ENCODE results near the gene MAP3K2.

Gene MAP3K2

DNA sequence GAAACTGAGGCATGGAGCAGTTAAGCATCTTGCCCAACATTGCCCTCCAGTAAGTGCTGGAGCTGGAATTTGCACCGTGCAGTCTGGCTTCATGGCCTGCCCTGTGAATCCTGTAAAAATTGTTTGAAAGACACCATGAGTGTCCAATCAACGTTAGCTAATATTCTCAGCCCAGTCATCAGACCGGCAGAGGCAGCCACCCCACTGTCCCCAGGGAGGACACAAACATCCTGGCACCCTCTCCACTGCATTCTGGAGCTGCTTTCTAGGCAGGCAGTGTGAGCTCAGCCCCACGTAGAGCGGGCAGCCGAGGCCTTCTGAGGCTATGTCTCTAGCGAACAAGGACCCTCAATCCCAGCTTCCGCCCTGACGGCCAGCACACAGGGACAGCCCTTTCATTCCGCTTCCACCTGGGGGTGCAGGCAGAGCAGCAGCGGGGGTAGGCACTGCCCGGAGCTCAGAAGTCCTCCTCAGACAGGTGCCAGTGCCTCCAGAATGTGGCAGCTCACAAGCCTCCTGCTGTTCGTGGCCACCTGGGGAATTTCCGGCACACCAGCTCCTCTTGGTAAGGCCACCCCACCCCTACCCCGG is 31.8 kb upstream of the MAP3K2 start:
- peaks cover 15% of the 10 kb centered on the region for H3K27me3 ChIP-seq (ENCODE audit: low read depth, low read length)
- no peak overlapping the region for H3K4me3 ChIP-seq (ENCODE audit: low read depth in 1 of 2, low read length in 2 of 2)
- H3K4me1 ChIP-seq (ENCODE audit: control insufficient read depth in 1 of 2, insufficient read depth in 2 of 2, low read length in 2 of 2), result peaks cover 0 to 21% of the 10 kb centered on the region in 2 donors
- H3K27ac ChIP-seq (ENCODE audit: low read length), result no peak overlapping the region
- no peaks in the 10 kb centered on the region for H3K9me3 ChIP-seq (ENCODE audit: control insufficient read depth in 1 of 2, low read length in 2 of 2)
- no peaks in the 10 kb centered on the region for H3K36me3 ChIP-seq (ENCODE audit: control insufficient read depth in 1 of 2, insufficient read depth in 2 of 2, low read length in 2 of 2)

DNA sequence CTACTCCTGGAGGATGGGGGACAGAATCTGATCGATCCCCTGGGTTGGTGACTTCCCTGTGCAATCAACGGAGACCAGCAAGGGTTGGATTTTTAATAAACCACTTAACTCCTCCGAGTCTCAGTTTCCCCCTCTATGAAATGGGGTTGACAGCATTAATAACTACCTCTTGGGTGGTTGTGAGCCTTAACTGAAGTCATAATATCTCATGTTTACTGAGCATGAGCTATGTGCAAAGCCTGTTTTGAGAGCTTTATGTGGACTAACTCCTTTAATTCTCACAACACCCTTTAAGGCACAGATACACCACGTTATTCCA is 31.3 kb upstream of the MAP3K2 start:
- peaks cover 15% of the 10 kb centered on the region for H3K27me3 ChIP-seq (ENCODE audit: low read depth, low read length)
- H3K27ac ChIP-seq (ENCODE audit: low read length), result no peak overlapping the region
- H3K9me3 ChIP-seq (ENCODE audit: control insufficient read depth in 1 of 2, low read length in 2 of 2), result no peaks in the 10 kb centered on the region
- H3K4me1 ChIP-seq (ENCODE audit: control insufficient read depth in 1 of 2, insufficient read depth in 2 of 2, low read length in 2 of 2), result peaks cover 0 to 21% of the 10 kb centered on the region in 2 donors
- no peaks in the 10 kb centered on the region for H3K36me3 ChIP-seq (ENCODE audit: control insufficient read depth in 1 of 2, insufficient read depth in 2 of 2, low read length in 2 of 2)
- no peak overlapping the region for H3K4me3 ChIP-seq (ENCODE audit: low read depth in 1 of 2, low read length in 2 of 2)

DNA sequence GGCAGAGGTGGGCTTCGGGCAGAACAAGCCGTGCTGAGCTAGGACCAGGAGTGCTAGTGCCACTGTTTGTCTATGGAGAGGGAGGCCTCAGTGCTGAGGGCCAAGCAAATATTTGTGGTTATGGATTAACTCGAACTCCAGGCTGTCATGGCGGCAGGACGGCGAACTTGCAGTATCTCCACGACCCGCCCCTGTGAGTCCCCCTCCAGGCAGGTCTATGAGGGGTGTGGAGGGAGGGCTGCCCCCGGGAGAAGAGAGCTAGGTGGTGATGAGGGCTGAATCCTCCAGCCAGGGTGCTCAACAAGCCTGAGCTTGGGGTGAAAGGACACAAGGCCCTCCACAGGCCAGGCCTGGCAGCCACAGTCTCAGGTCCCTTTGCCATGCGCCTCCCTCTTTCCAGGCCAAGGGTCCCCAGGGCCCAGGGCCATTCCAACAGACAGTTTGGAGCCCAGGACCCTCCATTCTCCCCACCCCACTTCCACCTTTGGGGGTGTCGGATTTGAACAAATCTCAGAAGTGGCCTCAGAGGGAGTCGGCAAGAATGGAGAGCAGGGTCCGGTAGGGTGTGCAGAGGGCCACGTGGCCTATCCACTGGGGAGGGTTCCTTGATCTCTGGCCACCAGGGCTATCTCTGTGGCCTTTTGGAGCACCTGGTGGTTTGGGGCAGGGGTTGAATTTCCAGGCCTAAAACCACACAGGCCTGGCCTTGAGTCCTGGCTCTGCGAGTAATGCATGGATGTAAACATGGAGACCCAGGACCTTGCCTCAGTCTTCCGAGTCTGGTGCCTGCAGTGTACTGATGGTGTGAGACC is 30.7 kb upstream of the MAP3K2 start, which contains the start of gene PROC:
Gene PROC (plus strand): TSS at position 128 of the 812 bp plus-strand sequence. CDS start 1,516 bp downstream, outside the sequence.
- H3K36me3 ChIP-seq (ENCODE audit: control insufficient read depth in 1 of 2, insufficient read depth in 2 of 2, low read length in 2 of 2), result no peaks in the 10 kb centered on the region
- no peak within 1 kb of the TSS for H3K27ac ChIP-seq (ENCODE audit: low read length)
- H3K9me3 ChIP-seq (ENCODE audit: control insufficient read depth in 1 of 2, low read length in 2 of 2), result no peaks in the 10 kb centered on the region
- peaks cover 0 to 18% of the 10 kb centered on the region in 2 donors for H3K4me1 ChIP-seq (ENCODE audit: control insufficient read depth in 1 of 2, insufficient read depth in 2 of 2, low read length in 2 of 2)
- H3K4me3 ChIP-seq (ENCODE audit: low read depth in 1 of 2, low read length in 2 of 2), result no peak within 1 kb of the TSS
- peaks cover 15% of the 10 kb centered on the region for H3K27me3 ChIP-seq (ENCODE audit: low read depth, low read length)

DNA sequence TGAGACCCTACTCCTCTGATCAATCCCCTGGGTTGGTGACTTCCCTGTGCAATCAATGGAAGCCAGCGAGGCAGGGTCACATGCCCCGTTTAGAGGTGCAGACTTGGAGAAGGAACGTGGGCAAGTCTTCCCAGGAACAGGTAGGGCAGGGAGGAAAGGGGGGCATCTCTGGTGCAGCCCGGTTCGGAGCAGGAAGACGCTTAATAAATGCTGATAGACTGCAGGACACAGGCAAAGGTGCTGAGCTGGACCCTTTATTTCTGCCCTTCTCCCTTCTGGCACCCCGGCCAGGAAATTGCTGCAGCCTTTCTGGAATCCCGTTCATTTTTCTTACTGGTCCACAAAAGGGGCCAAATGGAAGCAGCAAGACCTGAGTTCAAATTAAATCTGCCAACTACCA is 29.6 kb upstream of the MAP3K2 start:
- peaks cover 10% of the 10 kb centered on the region for H3K27me3 ChIP-seq (ENCODE audit: low read depth, low read length)
- H3K27ac ChIP-seq (ENCODE audit: low read length), result no peak overlapping the region
- peaks cover 0 to 8% of the 10 kb centered on the region in 2 donors for H3K4me1 ChIP-seq (ENCODE audit: control insufficient read depth in 1 of 2, insufficient read depth in 2 of 2, low read length in 2 of 2)
- H3K4me3 ChIP-seq (ENCODE audit: low read depth in 1 of 2, low read length in 2 of 2), result no peak overlapping the region
- H3K9me3 ChIP-seq (ENCODE audit: control insufficient read depth in 1 of 2, low read length in 2 of 2), result no peaks in the 10 kb centered on the region
- no peaks in the 10 kb centered on the region for H3K36me3 ChIP-seq (ENCODE audit: control insufficient read depth in 1 of 2, insufficient read depth in 2 of 2, low read length in 2 of 2)

DNA sequence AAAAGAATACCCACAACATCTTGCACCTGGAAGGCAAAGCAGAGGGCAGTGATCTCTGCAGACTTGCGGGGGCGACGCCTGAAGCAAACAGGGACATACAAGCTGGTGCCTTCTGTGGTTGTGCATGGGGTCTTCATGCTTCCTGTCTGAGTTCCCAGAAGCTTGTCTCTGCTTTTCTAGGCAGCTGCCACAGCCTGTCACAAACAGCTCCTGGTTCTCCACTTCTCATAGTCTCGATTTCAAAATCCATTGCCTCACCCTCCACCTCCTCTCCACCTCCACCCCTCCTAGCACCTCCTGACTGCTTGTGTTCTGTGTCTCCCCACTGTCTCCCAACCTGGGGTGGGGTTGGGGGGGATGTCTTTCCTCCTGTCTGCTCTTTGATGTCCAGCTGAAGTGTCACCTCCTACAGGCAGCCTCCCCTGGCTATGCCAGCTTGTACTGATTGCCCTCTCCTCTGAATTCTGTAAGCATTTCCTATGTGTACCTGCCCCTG is 28.8 kb upstream of the MAP3K2 start:
- peaks cover 5 to 9% of the 10 kb centered on the region in 2 donors for H3K4me1 ChIP-seq (ENCODE audit: control insufficient read depth in 1 of 2, insufficient read depth in 2 of 2, low read length in 2 of 2)
- no peak overlapping the region for H3K27ac ChIP-seq (ENCODE audit: low read length)
- H3K9me3 ChIP-seq (ENCODE audit: control insufficient read depth in 1 of 2, low read length in 2 of 2), result no peaks in the 10 kb centered on the region

DNA sequence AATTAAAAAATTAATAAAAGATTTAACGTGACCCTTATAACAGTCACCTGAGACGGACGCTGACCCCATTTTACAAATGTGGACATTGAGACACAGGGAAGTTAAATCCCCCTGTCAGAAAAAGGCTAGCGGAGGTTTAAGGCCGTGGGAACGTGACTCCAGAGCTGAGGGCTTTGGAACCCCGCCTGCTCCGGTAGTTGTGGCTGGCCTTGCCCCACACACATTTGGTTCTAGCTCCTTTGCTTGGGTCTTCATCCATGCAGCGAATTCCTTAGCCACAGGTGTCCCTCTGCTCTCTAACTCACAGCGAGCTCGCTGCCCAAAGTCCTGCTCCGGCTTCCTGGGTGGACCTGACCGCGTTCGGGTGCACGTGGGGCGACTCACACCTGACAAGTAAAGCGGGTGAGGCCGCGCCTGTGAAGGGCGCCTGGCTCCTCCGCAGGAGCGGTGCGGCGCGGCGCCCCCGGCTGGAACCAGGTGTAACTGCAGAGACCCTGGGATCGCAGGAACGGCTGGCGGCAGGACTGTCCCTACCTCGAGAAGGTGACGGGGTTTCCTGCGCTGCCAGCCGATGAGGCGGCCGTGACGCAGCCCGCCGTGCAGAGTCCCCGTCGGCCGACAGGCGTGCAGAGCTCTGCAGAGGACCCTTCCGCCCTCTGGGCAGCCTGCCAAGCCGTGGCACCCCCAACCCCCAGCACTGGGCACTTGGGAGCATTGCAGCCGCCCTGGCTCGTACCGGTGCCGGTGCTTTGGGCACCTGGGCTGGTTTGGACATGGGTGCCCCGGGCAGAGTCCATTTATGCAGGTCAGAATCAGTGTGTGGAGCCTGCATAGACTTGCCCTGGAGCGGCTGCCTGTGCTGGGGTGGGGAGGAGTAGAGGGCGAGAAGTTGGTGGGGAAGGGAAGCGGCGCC is 28.1 kb upstream of the MAP3K2 start:
- H3K9me3 ChIP-seq (ENCODE audit: control insufficient read depth in 1 of 2, low read length in 2 of 2), result no peaks in the 10 kb centered on the region
- peaks cover 5 to 16% of the 10 kb centered on the region in 2 donors for H3K4me1 ChIP-seq (ENCODE audit: control insufficient read depth in 1 of 2, insufficient read depth in 2 of 2, low read length in 2 of 2)
- H3K27ac ChIP-seq (ENCODE audit: low read length), result no peak overlapping the region

More for the DNA sequence above, 28.8 kb upstream of the MAP3K2 start:
- Histone ChIP-seq H3K36me3 (ENCODE audit: control insufficient read depth in 1 of 2, insufficient read depth in 2 of 2, low read length in 2 of 2) (no peaks in the 10 kb centered on the region), H3K27me3 (ENCODE audit: low read depth, low read length) (peaks cover 6% of the 10 kb centered on the region), H3K4me3 (ENCODE audit: low read depth in 1 of 2, low read length in 2 of 2) (peak overlapping the region; percentile 57 to 58)

DNA sequence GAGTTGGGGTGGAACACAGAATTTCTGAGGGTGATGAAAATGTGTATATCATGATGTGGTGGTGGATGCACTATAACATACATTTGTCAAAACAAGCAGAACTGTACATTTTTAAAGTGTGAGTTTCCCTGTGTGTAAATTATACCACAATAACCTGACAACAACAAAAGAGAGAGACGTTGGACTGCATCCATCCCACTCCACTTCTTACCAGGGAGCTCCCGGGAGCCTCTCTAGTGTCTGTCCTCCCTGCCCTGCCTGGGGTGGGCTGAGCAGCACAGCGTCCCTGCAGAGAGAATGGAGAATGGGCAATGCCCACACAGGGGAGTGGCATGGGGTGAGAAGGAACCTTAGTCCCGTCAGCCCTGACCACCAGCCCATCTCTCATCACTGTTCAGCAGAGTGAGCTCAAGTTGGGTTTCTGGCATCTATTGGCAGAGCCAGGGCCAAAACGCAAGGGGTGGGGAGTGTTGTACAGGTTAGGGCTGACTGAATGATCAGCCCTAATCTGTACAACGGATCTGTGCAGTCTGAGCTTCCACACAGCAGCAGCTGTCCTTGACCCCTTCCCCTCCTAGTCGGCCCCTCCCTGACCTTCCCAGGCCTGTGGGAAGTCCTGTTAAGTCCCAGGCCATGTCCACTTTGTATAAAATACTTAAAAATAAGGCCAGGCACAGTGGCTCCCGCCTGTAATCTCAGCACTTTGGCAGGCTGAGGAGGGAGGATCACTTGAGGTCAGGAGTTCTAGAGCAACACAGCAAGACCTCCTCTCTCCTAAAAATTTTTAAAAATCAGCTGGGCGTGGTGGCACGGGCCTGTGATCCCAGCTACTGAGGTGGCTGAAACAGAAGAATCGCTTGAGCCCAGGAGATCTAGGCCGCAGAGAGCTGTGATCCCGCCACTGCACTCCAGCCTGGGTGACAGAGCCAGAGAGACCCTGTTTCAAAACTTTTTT is 27.1 kb upstream of the MAP3K2 start:
- H3K9me3 ChIP-seq (ENCODE audit: control insufficient read depth in 1 of 2, low read length in 2 of 2), result no peaks in the 10 kb centered on the region
- H3K27me3 ChIP-seq (ENCODE audit: low read depth, low read length), result peaks cover 6% of the 10 kb centered on the region
- no peak overlapping the region for H3K27ac ChIP-seq (ENCODE audit: low read length)
- no peak overlapping the region for H3K4me3 ChIP-seq (ENCODE audit: low read depth in 1 of 2, low read length in 2 of 2)
- peaks cover 5 to 18% of the 10 kb centered on the region in 2 donors for H3K4me1 ChIP-seq (ENCODE audit: control insufficient read depth in 1 of 2, insufficient read depth in 2 of 2, low read length in 2 of 2)
- no peaks in the 10 kb centered on the region for H3K36me3 ChIP-seq (ENCODE audit: control insufficient read depth in 1 of 2, insufficient read depth in 2 of 2, low read length in 2 of 2)

More for the DNA sequence above, 28.1 kb upstream of the MAP3K2 start:
- Histone ChIP-seq H3K27me3 (ENCODE audit: low read depth, low read length) (peaks cover 6% of the 10 kb centered on the region), H3K36me3 (ENCODE audit: control insufficient read depth in 1 of 2, insufficient read depth in 2 of 2, low read length in 2 of 2) (no peaks in the 10 kb centered on the region), H3K4me3 (ENCODE audit: low read depth in 1 of 2, low read length in 2 of 2) (peak overlapping the region; percentile 57 to 58)

DNA sequence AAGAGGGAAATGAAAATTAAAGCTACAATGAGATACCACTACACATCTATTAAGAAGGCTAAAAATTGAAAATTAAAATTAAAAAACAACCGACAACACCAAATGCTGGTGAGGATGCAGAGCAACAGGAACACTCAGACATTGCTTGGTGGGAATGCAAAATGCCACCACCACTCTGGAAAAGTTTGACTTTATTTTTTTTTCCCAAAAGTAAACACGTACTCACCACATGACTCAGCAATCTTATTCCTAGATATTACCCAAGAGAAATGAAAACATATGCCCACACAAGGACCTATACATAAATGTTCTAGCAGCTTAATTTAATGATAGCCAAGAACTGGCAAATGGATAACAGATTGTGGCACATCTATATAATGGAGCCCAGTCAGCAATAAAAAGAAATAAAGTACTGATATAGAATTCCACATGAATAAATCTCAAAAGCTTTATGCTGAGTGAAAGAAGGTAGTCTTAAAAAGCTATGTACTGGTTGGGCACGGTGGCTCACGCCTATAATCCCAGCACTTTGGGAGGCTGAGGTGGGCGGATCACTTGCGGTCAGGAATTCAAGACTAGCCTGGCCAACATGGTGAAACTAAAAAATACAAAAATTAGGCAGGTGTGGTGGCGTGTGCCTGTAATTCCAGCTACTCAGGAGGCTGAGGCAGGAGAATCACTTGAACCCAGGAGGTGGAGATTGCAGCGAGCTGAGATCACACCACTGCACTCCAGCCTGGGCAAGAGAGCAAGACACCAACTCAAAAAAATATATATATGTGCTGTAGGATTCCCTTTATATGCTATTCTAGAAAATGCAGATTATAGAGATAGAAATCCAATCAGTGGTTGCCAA is 26.2 kb upstream of the MAP3K2 start:
- no peak overlapping the region for H3K4me3 ChIP-seq (ENCODE audit: low read depth in 1 of 2, low read length in 2 of 2)
- H3K9me3 ChIP-seq (ENCODE audit: control insufficient read depth in 1 of 2, low read length in 2 of 2), result no peaks in the 10 kb centered on the region
- H3K4me1 ChIP-seq (ENCODE audit: control insufficient read depth in 1 of 2, insufficient read depth in 2 of 2, low read length in 2 of 2), result peaks cover 5 to 18% of the 10 kb centered on the region in 2 donors
- peaks cover 6% of the 10 kb centered on the region for H3K27me3 ChIP-seq (ENCODE audit: low read depth, low read length)
- H3K36me3 ChIP-seq (ENCODE audit: control insufficient read depth in 1 of 2, insufficient read depth in 2 of 2, low read length in 2 of 2), result no peaks in the 10 kb centered on the region
- H3K27ac ChIP-seq (ENCODE audit: low read length), result no peak overlapping the region

DNA sequence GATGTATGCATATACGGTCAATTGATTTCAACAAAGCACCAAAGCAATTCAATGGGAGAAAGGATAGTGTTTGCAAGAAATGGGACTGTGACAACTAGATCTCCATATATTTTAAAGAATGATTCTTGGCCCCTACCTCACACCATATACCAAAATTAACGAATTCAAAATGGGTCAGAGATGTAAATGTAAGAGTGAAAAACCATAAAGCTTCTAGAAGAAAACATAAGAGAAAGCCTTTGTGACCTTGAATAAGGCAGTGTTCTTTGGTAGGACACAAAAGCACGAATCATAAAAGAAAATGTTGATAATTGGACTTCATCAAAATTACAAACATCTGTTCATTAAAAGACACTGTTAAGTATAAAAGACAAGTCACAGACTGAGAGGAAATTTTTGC is 25.4 kb upstream of the MAP3K2 start:
- H3K27ac ChIP-seq (ENCODE audit: low read length), result no peak overlapping the region
- H3K36me3 ChIP-seq (ENCODE audit: control insufficient read depth in 1 of 2, insufficient read depth in 2 of 2, low read length in 2 of 2), result no peaks in the 10 kb centered on the region
- H3K9me3 ChIP-seq (ENCODE audit: control insufficient read depth in 1 of 2, low read length in 2 of 2), result no peaks in the 10 kb centered on the region
- peaks cover 5 to 18% of the 10 kb centered on the region in 2 donors for H3K4me1 ChIP-seq (ENCODE audit: control insufficient read depth in 1 of 2, insufficient read depth in 2 of 2, low read length in 2 of 2)
- H3K4me3 ChIP-seq (ENCODE audit: low read depth in 1 of 2, low read length in 2 of 2), result no peak overlapping the region
- peaks cover 6% of the 10 kb centered on the region for H3K27me3 ChIP-seq (ENCODE audit: low read depth, low read length)
